ENCODE measurements around the gene NHSL1. TPM values are rescaled to one million over a fixed set of nuclear protein-coding genes. Genes with fewer than 3 reads are reported as not detected.
A peak's percentile ranks its signal among the peaks of the same experiment; 100 is the strongest.

NHSL1 gene
- total RNA-seq, 1 donor from 2014 or later = 23.4 TPM

DNA sequence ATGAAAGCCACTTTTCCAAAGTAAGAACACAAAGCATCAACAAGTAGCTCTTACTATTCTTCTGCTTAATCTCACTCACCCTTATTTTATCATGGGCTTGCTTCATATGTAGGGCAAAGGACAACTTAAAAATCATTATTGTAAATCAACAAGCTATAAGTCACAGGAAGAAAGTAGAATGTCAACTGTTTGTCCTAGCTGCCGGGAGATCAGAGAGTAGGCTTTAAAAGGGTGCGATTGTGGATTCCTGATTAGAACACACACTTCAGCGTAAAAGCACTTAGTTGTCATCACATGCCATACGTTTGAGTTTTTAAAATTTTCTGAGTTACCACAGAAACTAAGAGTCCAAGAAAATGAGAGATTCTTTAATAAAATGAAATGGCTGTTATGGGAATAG is 44.4 kb upstream of the NHSL1 start:
- no peaks in the 10 kb centered on the region for H3K36me3 Mint-ChIP-seq (ENCODE audit: low read depth)
- DNase-seq (ENCODE audit: low spot score) = no peak
- peaks cover 76% of the 10 kb centered on the region for H3K4me1 Mint-ChIP-seq (ENCODE audit: low read depth)
- peak overlapping the region; percentile 93 for H3K27ac Mint-ChIP-seq (ENCODE audit: unreplicated experiment)
- H3K4me3 Mint-ChIP-seq (ENCODE audit: unreplicated experiment) = peak overlapping the region; percentile 60
- TF ChIP-seq, protein P1, sequence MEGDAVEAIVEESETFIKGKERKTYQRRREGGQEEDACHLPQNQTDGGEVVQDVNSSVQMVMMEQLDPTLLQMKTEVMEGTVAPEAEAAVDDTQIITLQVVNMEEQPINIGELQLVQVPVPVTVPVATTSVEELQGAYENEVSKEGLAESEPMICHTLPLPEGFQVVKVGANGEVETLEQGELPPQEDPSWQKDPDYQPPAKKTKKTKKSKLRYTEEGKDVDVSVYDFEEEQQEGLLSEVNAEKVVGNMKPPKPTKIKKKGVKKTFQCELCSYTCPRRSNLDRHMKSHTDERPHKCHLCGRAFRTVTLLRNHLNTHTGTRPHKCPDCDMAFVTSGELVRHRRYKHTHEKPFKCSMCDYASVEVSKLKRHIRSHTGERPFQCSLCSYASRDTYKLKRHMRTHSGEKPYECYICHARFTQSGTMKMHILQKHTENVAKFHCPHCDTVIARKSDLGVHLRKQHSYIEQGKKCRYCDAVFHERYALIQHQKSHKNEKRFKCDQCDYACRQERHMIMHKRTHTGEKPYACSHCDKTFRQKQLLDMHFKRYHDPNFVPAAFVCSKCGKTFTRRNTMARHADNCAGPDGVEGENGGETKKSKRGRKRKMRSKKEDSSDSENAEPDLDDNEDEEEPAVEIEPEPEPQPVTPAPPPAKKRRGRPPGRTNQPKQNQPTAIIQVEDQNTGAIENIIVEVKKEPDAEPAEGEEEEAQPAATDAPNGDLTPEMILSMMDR (IDR thresholded peaks at IDR 0.05) = no peak
- H3K9me3 Mint-ChIP-seq (ENCODE audit: low read depth) = no peaks in the 10 kb centered on the region
- no peaks in the 10 kb centered on the region for H3K27me3 Mint-ChIP-seq (ENCODE audit: low read depth)

DNA sequence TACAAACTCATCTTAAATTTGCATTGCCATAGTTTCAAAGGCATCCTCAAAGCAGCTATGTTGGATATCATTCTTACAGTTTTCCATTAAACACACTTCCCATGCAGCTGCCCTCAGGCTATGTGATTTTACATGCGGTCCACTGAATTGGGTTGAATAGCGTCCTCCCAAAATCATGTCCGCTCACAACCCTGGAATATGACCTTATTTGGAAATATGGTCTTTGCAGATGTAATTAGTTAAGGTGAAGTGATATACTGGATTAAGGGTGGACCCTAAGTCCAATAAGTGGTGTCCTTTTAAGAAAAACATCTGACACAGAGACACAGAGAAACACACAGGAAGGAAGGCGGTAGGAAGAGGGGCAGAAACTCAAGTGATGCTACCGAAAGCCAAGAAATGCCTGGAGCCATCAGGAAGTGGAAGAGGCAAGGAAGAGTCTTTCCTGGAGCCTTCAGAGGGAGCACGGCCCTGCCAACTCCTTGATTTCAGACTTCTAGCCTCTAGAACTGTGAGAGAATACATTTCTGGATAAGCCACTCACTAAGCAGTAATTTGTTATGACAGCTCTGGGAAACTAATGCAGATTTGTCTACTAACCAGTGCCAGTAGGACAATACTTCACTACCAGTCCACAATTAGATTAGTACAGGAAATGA is 42.7 kb upstream of the NHSL1 start:
- Mint-ChIP-seq H3K27ac (ENCODE audit: unreplicated experiment) (peak overlapping the region; percentile 96), H3K4me3 (ENCODE audit: unreplicated experiment) (no peak overlapping the region), H3K36me3 (ENCODE audit: low read depth) (no peaks in the 10 kb centered on the region), H3K4me1 (ENCODE audit: low read depth) (peaks cover 91% of the 10 kb centered on the region), H3K27me3 (ENCODE audit: low read depth) (no peaks in the 10 kb centered on the region), H3K9me3 (ENCODE audit: low read depth) (no peaks in the 10 kb centered on the region)
- DNase-seq (ENCODE audit: low spot score) = no peak
- TF ChIP-seq, protein P1 (IDR thresholded peaks at IDR 0.05) = no peak

DNA sequence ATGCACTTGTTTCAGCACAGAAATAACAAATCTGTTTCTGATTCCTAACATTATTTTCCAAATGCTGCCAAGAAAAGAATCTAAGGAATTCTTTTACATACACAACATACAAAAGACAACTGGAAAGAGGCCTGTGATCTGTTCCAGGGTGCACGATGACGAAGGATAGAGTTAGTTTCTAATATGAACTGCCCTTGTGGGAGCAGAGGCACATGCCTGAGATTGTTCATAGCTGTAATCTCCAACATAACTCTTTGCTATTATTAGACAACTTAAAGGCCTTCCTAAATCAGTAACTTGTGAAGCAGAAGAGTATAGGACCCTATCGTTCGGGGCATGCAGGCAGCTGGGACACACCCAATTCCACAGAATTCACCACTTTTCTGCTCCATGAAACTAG is 41.2 kb upstream of the NHSL1 start:
- Mint-ChIP-seq H3K27ac (ENCODE audit: unreplicated experiment) (peak overlapping the region; percentile 96), H3K36me3 (ENCODE audit: low read depth) (no peaks in the 10 kb centered on the region), H3K27me3 (ENCODE audit: low read depth) (no peaks in the 10 kb centered on the region), H3K4me3 (ENCODE audit: unreplicated experiment) (peak overlapping the region; percentile 48), H3K4me1 (ENCODE audit: low read depth) (peaks cover 93% of the 10 kb centered on the region), H3K9me3 (ENCODE audit: low read depth) (no peaks in the 10 kb centered on the region)
- TF ChIP-seq, protein P1 (IDR thresholded peaks at IDR 0.05) = no peak
- no peak for DNase-seq (ENCODE audit: low spot score)

DNA sequence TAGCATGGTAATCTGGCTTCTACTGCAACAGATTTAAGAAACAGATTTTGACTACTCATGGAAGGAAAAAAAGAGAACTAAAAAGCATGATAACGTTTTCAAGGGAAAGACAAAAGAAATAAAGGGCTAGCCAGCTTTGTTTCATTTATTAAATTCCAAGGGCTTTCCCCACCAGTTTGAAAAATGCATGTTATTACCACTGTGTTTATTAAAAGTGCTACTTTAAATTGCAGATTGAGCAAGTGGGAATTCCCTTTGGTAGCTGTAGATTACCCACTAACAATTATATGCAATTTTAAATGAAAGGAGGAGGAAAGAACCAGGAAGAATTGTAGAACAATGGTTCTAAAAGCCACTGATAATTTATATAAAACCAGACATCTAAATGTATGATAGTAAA is 40.6 kb upstream of the NHSL1 start:
- H3K9me3 Mint-ChIP-seq (ENCODE audit: low read depth) = no peaks in the 10 kb centered on the region
- H3K36me3 Mint-ChIP-seq (ENCODE audit: low read depth) = no peaks in the 10 kb centered on the region
- DNase-seq (ENCODE audit: low spot score) = no peak
- peak overlapping the region; percentile 96 for H3K27ac Mint-ChIP-seq (ENCODE audit: unreplicated experiment)
- H3K27me3 Mint-ChIP-seq (ENCODE audit: low read depth) = no peaks in the 10 kb centered on the region
- H3K4me3 Mint-ChIP-seq (ENCODE audit: unreplicated experiment) = no peak overlapping the region
- TF ChIP-seq, protein P1 (IDR thresholded peaks at IDR 0.05) = no peak
- H3K4me1 Mint-ChIP-seq (ENCODE audit: low read depth) = peaks cover 90% of the 10 kb centered on the region

DNA sequence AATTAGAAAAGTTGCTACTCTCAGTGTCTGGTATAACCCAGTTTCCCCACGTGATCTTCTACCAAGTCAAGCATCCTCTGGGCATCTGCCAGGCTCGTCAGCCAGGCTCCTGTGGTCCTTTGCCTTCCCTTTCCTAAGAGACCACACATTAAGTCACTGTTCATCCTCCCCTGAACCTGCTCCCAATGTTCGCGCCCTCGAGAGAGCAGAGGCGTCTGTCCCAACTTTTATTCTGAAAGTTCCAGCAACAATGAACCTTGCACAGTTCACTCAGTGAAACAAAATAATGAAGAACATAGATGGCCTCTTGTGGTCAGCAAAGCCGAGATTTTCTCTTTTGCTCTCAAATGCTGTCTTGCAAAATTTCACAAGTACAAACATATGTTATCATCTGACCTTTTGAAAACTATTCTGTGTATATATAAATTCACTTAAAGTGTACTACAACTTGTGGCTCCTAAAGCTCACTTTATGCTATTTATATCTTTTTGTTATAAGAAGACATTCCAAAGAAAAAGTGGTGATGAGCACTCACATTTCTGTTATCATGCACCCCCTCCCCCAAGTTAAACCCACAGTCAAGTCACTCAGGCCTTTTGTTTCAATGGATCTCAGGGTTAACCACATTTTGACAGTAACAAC is 39.2 kb upstream of the NHSL1 start:
- H3K4me1 Mint-ChIP-seq (ENCODE audit: low read depth) = peaks cover 77% of the 10 kb centered on the region
- no peaks in the 10 kb centered on the region for H3K27me3 Mint-ChIP-seq (ENCODE audit: low read depth)
- TF ChIP-seq, protein P1 (IDR thresholded peaks at IDR 0.05) = peak; percentile 11
- no peak overlapping the region for H3K4me3 Mint-ChIP-seq (ENCODE audit: unreplicated experiment)
- H3K9me3 Mint-ChIP-seq (ENCODE audit: low read depth) = no peaks in the 10 kb centered on the region
- H3K36me3 Mint-ChIP-seq (ENCODE audit: low read depth) = no peaks in the 10 kb centered on the region
- no peak for DNase-seq (ENCODE audit: low spot score)
- peak overlapping the region; percentile 88 for H3K27ac Mint-ChIP-seq (ENCODE audit: unreplicated experiment)

All from chondrocyte (in vitro differentiated cells).